ENCODE results near the gene SMARCC1.

Gene SMARCC1

GRCh38 chr3:47611576-47611975 lies 170.1 kb downstream of the SMARCC1 start:
- H3K4me3 ChIP-seq (ENCODE audit: low read length), result no peak overlapping the region
- no peak for DNase-seq (ENCODE audit: low read depth)
- TF ChIP-seq, protein P1, sequence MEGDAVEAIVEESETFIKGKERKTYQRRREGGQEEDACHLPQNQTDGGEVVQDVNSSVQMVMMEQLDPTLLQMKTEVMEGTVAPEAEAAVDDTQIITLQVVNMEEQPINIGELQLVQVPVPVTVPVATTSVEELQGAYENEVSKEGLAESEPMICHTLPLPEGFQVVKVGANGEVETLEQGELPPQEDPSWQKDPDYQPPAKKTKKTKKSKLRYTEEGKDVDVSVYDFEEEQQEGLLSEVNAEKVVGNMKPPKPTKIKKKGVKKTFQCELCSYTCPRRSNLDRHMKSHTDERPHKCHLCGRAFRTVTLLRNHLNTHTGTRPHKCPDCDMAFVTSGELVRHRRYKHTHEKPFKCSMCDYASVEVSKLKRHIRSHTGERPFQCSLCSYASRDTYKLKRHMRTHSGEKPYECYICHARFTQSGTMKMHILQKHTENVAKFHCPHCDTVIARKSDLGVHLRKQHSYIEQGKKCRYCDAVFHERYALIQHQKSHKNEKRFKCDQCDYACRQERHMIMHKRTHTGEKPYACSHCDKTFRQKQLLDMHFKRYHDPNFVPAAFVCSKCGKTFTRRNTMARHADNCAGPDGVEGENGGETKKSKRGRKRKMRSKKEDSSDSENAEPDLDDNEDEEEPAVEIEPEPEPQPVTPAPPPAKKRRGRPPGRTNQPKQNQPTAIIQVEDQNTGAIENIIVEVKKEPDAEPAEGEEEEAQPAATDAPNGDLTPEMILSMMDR (IDR thresholded peaks at IDR 0.05; ENCODE audit: insufficient read depth, low read depth, low read length, missing control alignments), result no peak

GRCh38 chr3:47610583-47610982 lies 171.1 kb downstream of the SMARCC1 start:
- H3K4me3 ChIP-seq (ENCODE audit: low read length), result no peak overlapping the region
- TF ChIP-seq, protein P1 (IDR thresholded peaks at IDR 0.05; ENCODE audit: insufficient read depth, low read depth, low read length, missing control alignments), result no peak
- DNase-seq (ENCODE audit: low read depth), result no peak

DNA sequence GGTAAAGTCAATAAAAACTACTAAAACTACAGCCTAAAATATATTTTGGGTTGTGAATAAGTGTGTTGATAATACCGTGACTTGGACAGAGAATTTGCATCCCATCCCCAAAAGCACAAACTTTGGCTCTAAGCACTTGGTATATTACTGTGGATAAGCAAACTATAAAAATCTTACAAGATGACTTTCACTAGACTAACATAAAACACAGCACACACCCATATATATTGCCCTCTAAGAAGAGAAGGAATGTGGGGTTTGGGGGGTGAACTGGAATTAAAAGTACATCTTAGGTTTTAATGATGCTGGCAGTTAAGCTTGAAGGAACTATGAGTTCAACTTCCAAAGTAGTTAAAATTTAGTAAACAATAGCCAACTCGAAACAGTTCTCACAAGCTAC lies 174.4 kb downstream of the SMARCC1 start:
- no peak for DNase-seq (ENCODE audit: low read depth)
- H3K4me3 ChIP-seq (ENCODE audit: low read length), result no peak overlapping the region
- TF ChIP-seq, protein P1 (IDR thresholded peaks at IDR 0.05; ENCODE audit: insufficient read depth, low read depth, low read length, missing control alignments), result no peak

GRCh38 chr3:47606165-47606564 lies 175.5 kb downstream of the SMARCC1 start:
- TF ChIP-seq, protein P1 (IDR thresholded peaks at IDR 0.05; ENCODE audit: insufficient read depth, low read depth, low read length, missing control alignments), result no peak
- no peak for DNase-seq (ENCODE audit: low read depth)
- H3K4me3 ChIP-seq (ENCODE audit: low read length), result no peak overlapping the region

- peak; percentile 31 for DNase-seq (ENCODE audit: low read depth)
- no peak overlapping the region for H3K4me3 ChIP-seq (ENCODE audit: low read length)
Measured at GRCh38 chr3:47605652-47606051, 176.0 kb downstream of the SMARCC1 start.

DNA sequence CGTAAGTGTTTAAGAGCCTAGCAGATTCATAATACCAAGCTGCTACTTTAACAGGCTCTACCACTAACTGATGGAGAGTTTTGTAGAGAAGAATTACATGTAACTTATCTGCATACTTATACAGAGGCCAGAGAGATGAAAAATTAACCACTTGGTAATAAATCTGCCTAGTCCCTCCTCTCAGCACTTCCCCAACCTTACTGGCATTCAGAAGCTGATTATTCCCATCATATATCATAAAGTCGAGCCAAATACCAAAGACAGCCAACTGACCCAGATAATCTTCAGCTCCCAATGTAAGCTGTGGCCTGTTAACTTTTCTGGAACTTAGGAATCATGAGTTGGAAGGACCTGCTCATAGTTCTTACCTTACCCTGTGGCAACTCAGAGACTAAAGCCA lies 177.5 kb downstream of the SMARCC1 start:
- TF ChIP-seq, protein P1 (IDR thresholded peaks at IDR 0.05; ENCODE audit: insufficient read depth, low read depth, low read length, missing control alignments), result no peak
- H3K4me3 ChIP-seq (ENCODE audit: low read length), result no peak overlapping the region
- no peak for DNase-seq (ENCODE audit: low read depth)

More at GRCh38 chr3:47605652-47606051, 176.0 kb downstream of the SMARCC1 start:
- TF ChIP-seq, protein P1 (IDR thresholded peaks at IDR 0.05; ENCODE audit: insufficient read depth, low read depth, low read length, missing control alignments), result no peak

GRCh38 chr3:47603332-47603731 lies 178.4 kb downstream of the SMARCC1 start:
- DNase-seq (ENCODE audit: low read depth), result no peak
- TF ChIP-seq, protein P1 (IDR thresholded peaks at IDR 0.05; ENCODE audit: insufficient read depth, low read depth, low read length, missing control alignments), result no peak
- H3K4me3 ChIP-seq (ENCODE audit: low read length), result no peak overlapping the region

All from epithelial cell of esophagus (primary cell).